Smooth muscle cell of bladder (primary cell): ENCODE measurements around the gene MIER1. TPM values are rescaled to one million over a fixed set of nuclear protein-coding genes. Genes with fewer than 3 reads are reported as not detected.

Source experiments
- total RNA-seq: library from RNA; depleted of rRNA; stranded (reverse); fragments of >200 nt; gene quantifications from 2 replicates; pipeline ENCODE4 v1.2.3, GENCODE V29; 2014

Gene MIER1
- 21.9 and 27.0 TPM in 2 replicates for total RNA-seq

GRCh38 chr1:66924756-66925557, at the start of gene MIER1, which contains the start of gene DNAI4:
TSS of gene MIER1 (plus strand) at chr1:66924990. CDS start at chr1:66925029, 39 bp downstream.
TSS of gene DNAI4 (minus strand) at chr1:66924856. CDS start at chr1:66924831, 25 bp downstream.

Other genes starting within 250 kb of the MIER1 start
- 0.71 and 0.74 TPM in 2 replicates for gene DYNLT5, start 172.5 kb upstream of the MIER1 start, total RNA-seq
- gene INSL5, start 123.7 kb upstream of the MIER1 start, total RNA-seq = not detected in 2 replicates
- 5.5 and 11.8 TPM in 2 replicates for gene DNAI4, start 134 bp upstream of the MIER1 start, total RNA-seq
- 17.7 and 18.1 TPM in 2 replicates for gene SLC35D1, start 129.2 kb downstream of the MIER1 start, total RNA-seq
- not detected in 2 replicates for gene C1orf141, start 210.0 kb downstream of the MIER1 start, total RNA-seq
- under 0.01 TPM in 1 of 2 replicates, not detected in the other for gene IL23R, start 241.5 kb downstream of the MIER1 start, total RNA-seq